Stimulated activated CD4-positive, alpha-beta T cell treated with anti-CD3 and anti-CD28 coated beads, Interleukin-2, amount 100 ng/mL, for 4 hours (primary cell): Measurements from ENCODE around the gene HNRNPR.
"Not testable (repeated sequence)": the region's sequence is repeated elsewhere in the genome, so short reads cannot be mapped to it uniquely, and the experiment has no call there.

ENCODE experiments used
- DNase-seq: peaks from one replicate; pipeline ENCODE4 v3.0.0-alpha.2; 2020; ENCODE audit warnings: low read depth

HNRNPR gene

DNA sequence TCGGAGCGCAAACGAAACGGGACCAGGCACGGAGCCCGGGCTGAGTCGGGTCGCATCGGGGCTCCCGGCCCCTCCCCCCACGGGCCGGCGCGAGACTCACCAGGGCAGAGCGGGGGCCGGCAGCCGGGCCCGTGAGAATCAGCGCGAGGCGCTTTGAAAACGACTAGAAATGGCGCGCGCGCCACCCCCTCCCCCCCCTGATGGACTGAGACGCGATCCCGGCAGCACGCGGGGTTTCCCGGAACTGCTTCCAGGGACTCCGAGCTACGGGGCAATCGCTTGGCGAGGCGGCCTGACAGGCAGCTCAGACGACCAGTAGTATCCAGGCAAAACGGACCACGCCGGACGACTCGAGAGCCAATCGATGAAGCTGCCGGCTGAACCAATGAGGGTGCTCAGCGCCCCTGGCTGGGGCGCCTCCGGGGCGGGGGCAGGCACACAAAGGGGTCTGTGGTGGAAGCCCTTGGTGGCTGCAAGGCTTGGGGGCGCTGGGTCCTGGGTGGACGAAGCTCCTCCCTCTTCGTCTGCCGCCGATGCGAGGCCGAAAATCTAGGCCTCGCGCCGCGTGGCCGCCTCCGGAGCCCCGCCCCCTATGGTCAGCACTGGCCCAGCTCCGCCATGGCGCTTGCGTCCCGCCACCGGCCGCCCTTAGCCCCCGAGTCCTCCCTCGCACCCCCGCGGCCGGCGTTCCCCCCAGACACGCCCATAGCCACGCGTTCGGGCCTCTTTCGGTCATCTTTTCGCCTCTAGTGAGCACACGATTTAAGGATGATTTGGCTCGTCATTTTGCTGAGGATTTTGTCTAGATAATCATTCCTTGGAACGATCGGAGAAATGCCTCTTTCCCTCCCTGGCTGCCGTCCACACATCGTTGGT, at the start of gene HNRNPR:
Gene HNRNPR, minus strand, starts transcription at position 174 of the 876 bp plus-strand sequence. CDS start 3,276 bp downstream, outside the sequence.
- peak; percentile 97 for DNase-seq

DNA sequence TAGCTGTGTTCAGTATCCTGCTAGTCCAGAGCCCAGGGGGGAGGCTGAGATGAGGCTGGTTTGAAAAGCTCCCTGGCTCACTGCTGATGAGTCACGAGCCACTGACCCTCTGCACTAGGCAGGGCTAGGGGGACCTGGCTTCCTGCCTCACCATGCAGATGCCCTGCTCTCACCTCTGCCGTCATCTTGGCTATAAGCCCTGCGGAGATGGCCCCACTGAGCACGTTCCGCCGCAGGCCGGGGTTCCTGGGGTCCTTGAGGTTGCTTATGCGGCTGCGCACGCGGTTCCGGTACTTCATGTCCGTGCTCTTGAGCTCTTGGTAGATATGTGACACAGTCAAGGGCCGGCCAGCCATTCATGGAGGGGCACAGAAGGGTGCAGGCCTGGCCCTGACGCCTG, 49.6 kb upstream of the HNRNPR start:
- DNase-seq, result no peak

- DNase-seq, result no peak
Measured at GRCh38 chr1:23392125-23392855, 48.2 kb upstream of the HNRNPR start.

- DNase-seq, result no peak
Measured at GRCh38 chr1:23389837-23390321, 45.8 kb upstream of the HNRNPR start.

DNA sequence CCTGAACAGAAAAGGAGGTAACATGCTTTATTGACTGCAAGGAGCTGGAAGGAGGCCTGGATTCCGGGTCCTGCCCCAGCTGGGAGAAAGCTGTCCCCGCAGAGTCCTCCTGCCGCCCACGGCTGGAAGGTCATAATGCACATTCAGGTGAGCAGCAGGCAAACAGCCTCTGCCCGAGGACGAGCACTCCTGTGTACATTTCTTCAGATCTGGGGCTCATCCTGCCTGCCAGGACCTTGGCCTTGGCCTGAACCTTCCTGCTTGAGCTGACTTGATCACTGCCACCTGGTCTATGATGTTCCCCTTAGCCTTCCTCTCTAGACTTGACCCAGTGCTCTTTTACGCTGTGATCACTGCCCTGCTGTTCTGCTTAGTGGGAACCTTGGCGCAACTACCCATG, 43.4 kb upstream of the HNRNPR start:
- DNase-seq, result no peak

GRCh38 chr1:23385119-23385621, 41.1 kb upstream of the HNRNPR start:
- no peak for DNase-seq

DNA sequence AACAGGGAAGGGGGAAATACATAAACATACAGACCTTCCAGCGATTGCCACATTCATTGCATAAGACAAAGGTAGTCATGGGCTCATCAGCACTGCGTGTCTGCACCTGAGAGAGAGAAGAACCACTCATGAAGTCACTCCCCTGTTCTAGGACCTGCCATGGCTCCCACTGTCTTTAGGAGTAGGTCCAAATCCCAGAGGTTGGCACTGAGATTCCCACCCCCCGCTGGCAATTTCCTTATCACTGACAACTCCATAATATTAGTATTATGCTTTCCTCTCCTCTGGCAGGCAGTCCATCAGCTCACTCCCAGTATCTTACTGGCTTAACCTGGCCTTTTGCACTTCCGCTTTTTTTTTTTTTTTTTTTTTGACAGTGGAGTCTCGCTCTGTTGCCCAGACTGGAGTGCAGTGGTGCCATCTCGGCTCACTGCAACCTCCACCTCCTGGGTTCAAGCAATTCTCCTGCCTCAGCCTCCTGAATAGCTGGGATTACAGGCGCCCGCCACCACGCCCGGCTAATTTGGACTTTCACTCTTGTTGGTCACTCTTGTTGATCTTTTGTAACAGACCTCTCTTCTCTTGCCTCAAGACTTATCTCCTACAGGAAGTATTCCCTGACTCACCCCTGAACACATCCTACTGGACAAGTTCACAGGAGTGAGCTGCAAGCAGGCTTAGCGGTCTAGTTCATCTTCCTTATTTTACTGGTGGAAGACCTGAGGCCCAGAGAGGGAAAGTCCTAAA, 40.4 kb upstream of the HNRNPR start:
- DNase-seq, result no peak

- DNase-seq, result no peak
Measured at GRCh38 chr1:23383577-23384311, 39.7 kb upstream of the HNRNPR start.

GRCh38 chr1:23381233-23381885, 37.3 kb upstream of the HNRNPR start:
- DNase-seq, result no peak

DNA sequence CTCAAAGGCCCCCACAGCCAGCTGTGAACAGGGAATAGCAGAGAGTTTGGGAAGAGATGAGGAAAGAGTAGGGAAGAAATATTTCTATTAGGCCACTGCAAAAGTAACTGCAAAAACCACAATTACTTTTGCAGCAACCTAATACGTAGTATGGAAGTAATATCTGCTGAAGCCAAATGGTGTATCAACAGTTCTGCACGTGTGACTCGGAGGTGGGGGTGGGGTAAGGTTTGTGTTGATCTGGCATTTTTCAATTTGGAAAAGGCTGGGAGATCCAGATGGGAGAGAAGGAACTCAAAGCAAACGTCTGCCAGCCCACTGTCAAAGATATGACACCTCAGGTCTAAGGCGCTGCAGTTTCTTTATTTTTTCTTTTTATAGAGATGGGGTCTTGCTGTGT, 36.6 kb upstream of the HNRNPR start:
- no peak for DNase-seq

GRCh38 chr1:23380236-23380635, 36.2 kb upstream of the HNRNPR start:
- not testable (repeated sequence) for DNase-seq

DNA sequence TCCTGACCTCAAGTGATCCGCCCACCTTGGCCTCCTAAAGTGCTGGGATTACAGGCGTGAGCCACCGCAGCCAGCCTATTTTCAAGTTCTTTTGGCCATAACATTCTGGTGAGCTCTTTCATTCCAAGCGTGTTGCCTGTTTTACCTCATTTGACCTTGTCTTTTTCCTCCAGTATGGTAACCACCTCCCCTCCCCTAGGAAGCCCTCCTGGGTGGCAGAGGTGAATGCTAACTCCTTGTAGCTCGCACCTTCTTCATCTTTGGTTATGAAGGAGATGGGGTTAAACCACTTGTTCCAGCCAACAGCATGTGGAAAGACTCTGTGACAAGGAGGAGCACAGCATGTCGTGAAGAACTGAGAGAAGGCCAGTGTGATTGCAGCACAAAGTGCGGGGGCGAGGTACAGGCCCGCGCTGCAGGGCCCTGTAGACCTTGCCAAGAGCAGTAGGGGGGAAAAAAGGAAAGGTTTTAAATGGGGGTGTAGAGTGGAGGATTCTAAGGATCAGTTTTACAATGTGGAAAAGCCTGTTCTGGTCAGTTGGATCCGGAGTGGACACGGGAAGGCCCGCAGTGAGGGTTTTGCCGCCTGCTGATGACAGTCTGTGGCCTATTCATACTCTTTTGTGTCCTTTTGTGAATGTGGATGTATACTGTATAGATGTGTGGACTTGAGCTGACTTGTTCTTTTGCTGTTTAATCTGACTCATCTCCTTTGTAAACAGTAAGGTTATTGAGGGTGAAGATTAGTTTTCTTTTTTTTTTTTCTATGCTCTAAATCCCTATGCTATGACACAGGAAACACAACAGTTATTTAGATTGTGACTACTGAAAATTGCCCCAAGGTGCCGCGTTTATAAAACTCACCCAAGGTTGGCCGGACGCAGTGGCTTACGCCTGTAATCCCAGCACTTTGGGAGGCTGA, 33.1 kb upstream of the HNRNPR start:
- DNase-seq, result no peak

- not testable (repeated sequence) for DNase-seq
Measured at GRCh38 chr1:23374079-23374735, 30.1 kb upstream of the HNRNPR start.

- DNase-seq, result no peak
Measured at GRCh38 chr1:23371987-23372880, 28.1 kb upstream of the HNRNPR start.

DNA sequence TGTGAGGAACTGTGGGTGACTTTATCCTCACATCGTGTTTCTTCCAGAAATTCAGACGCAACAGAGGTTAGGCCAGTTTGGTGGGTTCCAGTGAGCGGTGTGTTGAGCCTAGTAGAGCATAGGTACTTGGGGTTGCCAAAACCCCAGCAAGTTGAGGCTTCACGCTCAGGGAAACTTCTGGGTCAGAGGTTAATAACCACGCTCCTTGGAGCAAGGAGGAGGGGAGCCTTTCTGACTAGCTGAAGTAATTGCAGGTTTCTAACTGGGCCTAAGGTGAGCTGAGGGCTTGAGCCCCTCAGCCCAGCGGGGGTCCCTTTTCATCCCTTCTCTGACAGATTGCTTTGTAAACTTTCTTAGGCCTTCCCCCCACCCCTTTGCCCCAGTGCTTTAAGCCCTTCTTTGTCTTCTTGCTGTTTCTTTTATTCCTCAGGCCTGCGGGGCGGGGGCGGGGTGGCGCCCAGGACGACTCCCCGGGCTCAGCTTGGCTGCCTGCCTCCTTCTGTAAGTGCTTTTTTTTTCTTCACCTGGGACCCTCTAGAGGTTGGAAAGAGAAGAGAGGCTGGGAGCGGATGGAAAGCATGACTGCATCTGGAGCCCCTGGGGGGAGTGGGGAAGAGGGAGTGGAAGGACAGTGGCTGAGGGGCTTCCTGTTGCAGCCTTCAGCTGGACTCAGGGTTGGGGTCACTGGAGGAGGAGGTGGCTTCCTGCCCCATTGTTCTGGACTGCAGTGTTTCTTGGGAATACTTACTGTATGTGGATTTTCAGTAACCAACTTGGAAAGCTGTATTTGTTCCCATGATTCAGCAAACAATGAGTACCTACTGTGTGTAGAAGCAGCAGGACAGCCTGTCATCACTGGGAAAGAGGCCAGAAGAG, 26.9 kb upstream of the HNRNPR start:
- DNase-seq, result no peak

GRCh38 chr1:23370330-23370708, 26.2 kb upstream of the HNRNPR start:
- DNase-seq, result no peak

DNA sequence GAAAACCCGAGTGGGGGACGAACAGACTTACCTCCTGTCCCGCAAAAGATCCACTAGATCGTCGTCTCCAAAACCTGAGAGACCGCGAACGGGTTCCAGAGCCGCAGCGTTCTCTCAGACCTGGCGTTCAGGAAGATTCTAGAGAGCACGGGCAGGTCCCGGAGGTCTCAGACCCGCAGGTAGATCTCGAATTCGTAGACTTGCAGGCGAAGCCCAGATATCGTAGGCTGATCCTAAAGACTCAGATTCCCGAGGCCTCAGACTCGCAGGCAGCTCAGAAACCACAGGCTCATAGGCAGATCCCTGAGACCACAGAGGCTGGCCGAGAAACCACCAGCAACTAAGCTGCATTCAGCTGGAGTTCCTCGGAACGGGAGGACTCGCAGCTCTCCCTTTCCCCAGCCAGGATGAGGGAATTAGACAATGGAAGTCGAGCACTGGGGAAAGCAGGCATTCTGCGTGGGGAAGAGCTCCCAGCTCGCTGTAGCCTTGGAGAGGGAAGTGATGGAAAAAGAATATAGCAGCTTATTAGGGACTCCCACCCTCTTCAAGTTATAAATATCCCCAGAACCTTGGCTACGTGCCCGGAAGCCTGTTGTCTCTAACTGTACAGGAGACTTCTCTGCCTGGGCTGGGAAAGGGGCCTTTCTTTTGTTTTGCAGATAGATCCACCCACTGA, 25.4 kb upstream of the HNRNPR start, which contains the start of gene ZNF436:
Gene ZNF436, minus strand, starts transcription at position 502 of the 679 bp plus-strand sequence. CDS start 1,831 bp downstream, outside the sequence.
- no peak for DNase-seq
